Measurements from ENCODE around the gene ULK4. TPM values are rescaled to one million over a fixed set of nuclear protein-coding genes. Genes with fewer than 3 reads are reported as not detected.
"Not testable (repeated sequence)": the region's sequence is repeated elsewhere in the genome, so short reads cannot be mapped to it uniquely, and the experiment has no call there.

Gene ULK4
- total and polyA plus RNA-seq, 2 of the 8 experiments (the other 6 are each of a cell fraction or from before 2014, with no cell fraction given): 3.0 to 10.8 TPM

DNA sequence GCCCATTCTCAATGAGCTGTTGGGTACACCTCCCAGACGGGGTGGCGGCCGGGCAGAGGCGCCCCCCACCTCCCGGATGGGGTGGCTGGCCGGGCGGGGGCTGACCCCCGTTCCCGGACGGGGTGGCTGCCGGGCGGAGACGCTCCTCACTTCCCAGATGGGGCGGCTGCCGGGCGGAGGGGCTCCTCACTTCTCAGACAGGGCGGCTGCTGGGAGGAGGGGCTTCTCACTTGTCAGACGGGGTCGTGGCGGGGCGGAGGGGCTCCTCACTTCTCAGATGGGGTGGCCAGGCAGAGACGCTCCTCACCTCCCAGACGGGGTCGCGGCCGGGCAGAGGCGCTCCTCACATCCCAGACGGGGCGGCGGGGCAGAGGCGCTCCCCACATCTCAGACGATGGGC lies 21.2 kb upstream of the ULK4 start:
- H3K4me3 ChIP-seq (ENCODE audit: extremely low read depth in 1 of 4, insufficient read depth in 2 of 4, low read depth in 3 of 4, low read length in 4 of 4); H3K4me2 ChIP-seq (ENCODE audit: insufficient read depth in 1 of 2, low read depth in 2 of 2, low read length in 2 of 2); H3K23ac ChIP-seq (ENCODE audit: insufficient read length); H4K8ac ChIP-seq (ENCODE audit: extremely low read depth, insufficient read depth, low read length); H4K91ac ChIP-seq (replicated peaks; ENCODE audit: insufficient read length, low read length); H3K79me2 ChIP-seq (ENCODE audit: control insufficient read depth in 1 of 2, insufficient read depth in 2 of 2, low read length in 2 of 2); H2BK15ac ChIP-seq (ENCODE audit: low read length); H4K20me1 ChIP-seq (replicated peaks in 1 of 2; ENCODE audit: control insufficient read depth in 1 of 2, insufficient read depth in 2 of 2, low read length in 2 of 2); H3K27me3 ChIP-seq (replicated peaks in 1 of 4; ENCODE audit: control insufficient read depth in 3 of 4, extremely low read depth in 1 of 4, insufficient read depth in 3 of 4, low read length in 3 of 4); CTCF ChIA-PET (ENCODE audit: partially characterized antibody); H2BK5ac ChIP-seq (ENCODE audit: low read depth, low read length); POLR2A ChIA-PET (ENCODE audit: partially characterized antibody); H3K9ac ChIP-seq (replicated peaks in 1 of 4; ENCODE audit: extremely low read depth in 1 of 4, low read depth in 3 of 4, low read length in 3 of 4); H3K4ac ChIP-seq (replicated peaks; ENCODE audit: insufficient read length, low read depth, low read length); FAIRE-seq; H3K4me1 ChIP-seq (replicated peaks in 1 of 4; ENCODE audit: control insufficient read depth in 3 of 4, insufficient read depth in 4 of 4, low read length in 3 of 4); H3K23me2 ChIP-seq (ENCODE audit: low read depth, low read length); H3K79me1 ChIP-seq (ENCODE audit: low read depth, low read length); H3K18ac ChIP-seq (ENCODE audit: extremely low read depth, low read length); H2BK12ac ChIP-seq (ENCODE audit: low read depth, low read length); H2AFZ ChIP-seq (ENCODE audit: low read length); H3K14ac ChIP-seq (ENCODE audit: insufficient read length); DNase-seq (ENCODE audit: low read depth in 1 of 2, low spot score in 2 of 2); H3K36me3 ChIP-seq (ENCODE audit: control insufficient read depth in 2 of 4, insufficient read depth in 4 of 4, low read length in 3 of 4); H3K56ac ChIP-seq (replicated peaks; ENCODE audit: insufficient read length, low read depth, low read length); H2BK20ac ChIP-seq (ENCODE audit: low read length); H4K5ac ChIP-seq (ENCODE audit: insufficient read length, low read depth, low read length); H2BK120ac ChIP-seq (replicated peaks; ENCODE audit: low read depth, low read length); H3K9me3 ChIP-seq (ENCODE audit: insufficient read depth in 2 of 2, low read depth in 1 of 2, low read length in 1 of 2); H2AK5ac ChIP-seq (ENCODE audit: low read depth, low read length); H3K27ac ChIP-seq (ENCODE audit: low read depth, low read length): not testable (repeated sequence)
- WGBS, 2 experiments (ENCODE audit: extremely low coverage in 1 of 2, insufficient coverage in 1 of 2, insufficient read length in 1 of 2, insufficient replicate concordance in 2 of 2, low coverage in 1 of 2, low lambda C conversion rate in 2 of 2, missing lambda C conversion rate in 1 of 2): no CpG with 5 or more reads among the region's 32 CpGs

DNA sequence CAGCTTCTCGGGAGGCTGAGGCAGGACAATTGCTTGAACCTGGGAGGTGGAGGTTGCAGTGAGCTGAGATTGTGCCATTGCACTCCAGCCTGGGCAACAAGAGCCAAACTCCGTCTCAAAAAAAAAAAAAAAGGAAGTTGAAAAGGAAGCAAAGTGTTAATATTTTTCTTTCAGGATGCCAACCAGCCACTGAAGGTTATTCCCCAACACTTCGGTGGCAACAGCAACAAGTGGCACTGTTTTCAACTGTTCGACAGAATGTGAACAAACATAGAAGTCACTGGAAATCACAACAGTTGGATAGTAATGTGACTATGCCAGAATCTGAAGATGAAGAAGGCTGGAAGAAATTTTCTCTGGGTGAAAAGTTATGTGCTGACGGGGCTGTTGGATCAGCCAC lies 15.5 kb upstream of the ULK4 start:
- H2BK5ac ChIP-seq (ENCODE audit: low read depth, low read length); H2BK15ac ChIP-seq (ENCODE audit: low read length); H3K79me2 ChIP-seq (ENCODE audit: control insufficient read depth in 1 of 2, insufficient read depth in 2 of 2, low read length in 2 of 2); H4K5ac ChIP-seq (ENCODE audit: insufficient read length, low read depth, low read length); H3K79me1 ChIP-seq (ENCODE audit: low read depth, low read length); H3K36me3 ChIP-seq (ENCODE audit: control insufficient read depth in 2 of 4, insufficient read depth in 4 of 4, low read length in 3 of 4); CTCF ChIA-PET (ENCODE audit: partially characterized antibody); H3K14ac ChIP-seq (ENCODE audit: insufficient read length); H2BK12ac ChIP-seq (ENCODE audit: low read depth, low read length); H3K23ac ChIP-seq (ENCODE audit: insufficient read length); H3K4me3 ChIP-seq (ENCODE audit: extremely low read depth in 1 of 4, insufficient read depth in 2 of 4, low read depth in 3 of 4, low read length in 4 of 4); H2AFZ ChIP-seq (ENCODE audit: low read length); DNase-seq (ENCODE audit: low read depth in 1 of 2, low spot score in 2 of 2); H3K18ac ChIP-seq (ENCODE audit: extremely low read depth, low read length); H3K9ac ChIP-seq (replicated peaks in 1 of 4; ENCODE audit: extremely low read depth in 1 of 4, low read depth in 3 of 4, low read length in 3 of 4); H3K9me3 ChIP-seq (ENCODE audit: insufficient read depth in 2 of 2, low read depth in 1 of 2, low read length in 1 of 2); H3K23me2 ChIP-seq (ENCODE audit: low read depth, low read length); H2AK5ac ChIP-seq (ENCODE audit: low read depth, low read length); H2BK120ac ChIP-seq (replicated peaks; ENCODE audit: low read depth, low read length); H3K27me3 ChIP-seq (replicated peaks in 1 of 4; ENCODE audit: control insufficient read depth in 3 of 4, extremely low read depth in 1 of 4, insufficient read depth in 3 of 4, low read length in 3 of 4); H3K4me2 ChIP-seq (ENCODE audit: insufficient read depth in 1 of 2, low read depth in 2 of 2, low read length in 2 of 2); H3K4ac ChIP-seq (replicated peaks; ENCODE audit: insufficient read length, low read depth, low read length); H3K4me1 ChIP-seq (replicated peaks in 1 of 4; ENCODE audit: control insufficient read depth in 3 of 4, insufficient read depth in 4 of 4, low read length in 3 of 4); H2BK20ac ChIP-seq (ENCODE audit: low read length); H3K27ac ChIP-seq (ENCODE audit: low read depth, low read length); H3K56ac ChIP-seq (replicated peaks; ENCODE audit: insufficient read length, low read depth, low read length); H4K8ac ChIP-seq (ENCODE audit: extremely low read depth, insufficient read depth, low read length); H4K91ac ChIP-seq (replicated peaks; ENCODE audit: insufficient read length, low read length); FAIRE-seq; H4K20me1 ChIP-seq (replicated peaks in 1 of 2; ENCODE audit: control insufficient read depth in 1 of 2, insufficient read depth in 2 of 2, low read length in 2 of 2): not testable (repeated sequence)
- POLR2A ChIA-PET (ENCODE audit: partially characterized antibody): interaction anchor here (0.8 kb wide), 1 partner anchor 15 kb away, joined by 3 read pairs; the partner anchor contains the start of gene ULK4
- WGBS, 2 experiments (ENCODE audit: extremely low coverage in 1 of 2, insufficient coverage in 1 of 2, insufficient read length in 1 of 2, insufficient replicate concordance in 2 of 2, low coverage in 1 of 2, low lambda C conversion rate in 2 of 2, missing lambda C conversion rate in 1 of 2): 84% methylated on average over 4 of the region's 5 CpGs; no CpG with 5 or more reads in 1 of the 2 experiments

All from H1 (cell line).